ENCODE results near the gene FAM124B. TPM values are rescaled to one million over a fixed set of nuclear protein-coding genes. Genes with fewer than 3 reads are reported as not detected.

Gene FAM124B
- total RNA-seq, 4 donors from 2014 or later: 0.30 to 5.2 (median 1.1) TPM

DNA sequence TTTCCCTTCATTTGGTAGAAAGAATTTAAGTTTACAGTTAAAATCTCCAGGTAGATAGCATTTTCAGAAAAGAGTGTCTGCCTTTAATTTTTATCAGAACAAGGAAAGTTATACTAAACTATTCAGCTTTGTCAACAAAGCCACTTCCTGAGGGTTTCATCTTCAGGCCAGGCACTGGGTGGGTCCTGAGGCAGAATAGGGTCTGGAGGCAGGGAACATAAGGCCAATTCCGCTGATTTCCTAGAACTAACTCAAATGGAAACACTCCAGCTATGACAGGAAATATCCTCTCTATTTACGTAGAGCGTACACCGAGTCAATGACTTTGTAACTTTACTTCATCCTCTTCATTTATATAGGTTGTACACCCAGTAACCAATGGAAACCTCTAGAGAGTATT is 32.7 kb upstream of the FAM124B start:
- Histone ChIP-seq H3K36me3 (no peaks in the 10 kb centered on the region), H3K27ac (no peak overlapping the region), H3K9me3 (no peaks in the 10 kb centered on the region), H3K4me3 (no peak overlapping the region), H3K27me3 (no peaks in the 10 kb centered on the region), H3K4me1 (no peaks in the 10 kb centered on the region)
- DNase-seq (ENCODE audit: low spot score in 2 of 2): no peak
- WGBS: 76% methylated on average over 4 of the region's 4 CpGs
- no peak for TF ChIP-seq EP300 (IDR thresholded peaks at IDR 0.05)
- no peak for TF ChIP-seq POLR2AphosphoS5 (IDR thresholded peaks at IDR 0.05)
- no peak for TF ChIP-seq POLR2A (IDR thresholded peaks at IDR 0.05)
- TF ChIP-seq CTCF (IDR thresholded peaks at IDR 0.05): no peak

GRCh38 chr2:224433442-224433841 is 31.5 kb upstream of the FAM124B start:
- Histone ChIP-seq H3K36me3 (no peaks in the 10 kb centered on the region), H3K4me1 (no peaks in the 10 kb centered on the region), H3K27ac (no peak overlapping the region), H3K9me3 (no peaks in the 10 kb centered on the region), H3K4me3 (no peak overlapping the region), H3K27me3 (no peaks in the 10 kb centered on the region)
- DNase-seq (ENCODE audit: low spot score in 2 of 2): no peak
- WGBS: 41% methylated on average over 10 of the region's 10 CpGs
- TF ChIP-seq POLR2A (IDR thresholded peaks at IDR 0.05) (no peak), POLR2AphosphoS5 (IDR thresholded peaks at IDR 0.05) (no peak), EP300 (IDR thresholded peaks at IDR 0.05) (no peak), CTCF (IDR thresholded peaks at IDR 0.05) (no peak)

GRCh38 chr2:224432003-224432579 is 30.2 kb upstream of the FAM124B start:
- DNase-seq (ENCODE audit: low spot score in 2 of 2): no peak
- Histone ChIP-seq H3K4me1 (no peaks in the 10 kb centered on the region), H3K9me3 (no peaks in the 10 kb centered on the region), H3K36me3 (no peaks in the 10 kb centered on the region), H3K27ac (no peak overlapping the region), H3K4me3 (no peak overlapping the region), H3K27me3 (no peaks in the 10 kb centered on the region)
- TF ChIP-seq POLR2AphosphoS5 (IDR thresholded peaks at IDR 0.05): no peak
- no peak for TF ChIP-seq EP300 (IDR thresholded peaks at IDR 0.05)
- no peak for TF ChIP-seq CTCF (IDR thresholded peaks at IDR 0.05)
- TF ChIP-seq POLR2A (IDR thresholded peaks at IDR 0.05): no peak
- WGBS: 61% methylated on average over 6 of the region's 6 CpGs

DNA sequence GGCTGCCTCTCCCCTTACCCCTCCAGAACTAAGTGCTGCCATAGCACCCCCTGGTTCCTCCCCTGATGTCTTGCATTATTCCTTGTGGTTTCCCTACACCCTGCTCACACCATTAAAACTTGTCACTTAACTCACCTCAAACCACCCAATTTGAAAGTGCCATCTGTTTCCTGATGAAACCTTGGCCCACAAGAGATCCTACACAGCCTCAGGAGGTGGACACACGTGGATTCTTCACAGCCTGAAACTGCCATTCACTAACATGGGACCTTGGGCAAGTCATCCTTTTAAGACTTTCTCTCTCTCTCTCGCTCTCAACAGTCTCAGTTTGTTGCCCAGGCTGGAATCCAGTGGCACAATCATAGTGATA is 27.5 kb upstream of the FAM124B start:
- H3K4me1 ChIP-seq: no peaks in the 10 kb centered on the region
- TF ChIP-seq POLR2A (IDR thresholded peaks at IDR 0.05) (no peak), CTCF (IDR thresholded peaks at IDR 0.05) (no peak), EP300 (IDR thresholded peaks at IDR 0.05) (no peak)
- DNase-seq (ENCODE audit: low spot score in 2 of 2): no peak
- 78% methylated on average over 2 of the region's 2 CpGs for WGBS
- H3K36me3 ChIP-seq: no peaks in the 10 kb centered on the region
- no peaks in the 10 kb centered on the region for H3K27me3 ChIP-seq
- H3K27ac ChIP-seq: no peak overlapping the region
- no peak overlapping the region for H3K4me3 ChIP-seq
- no peaks in the 10 kb centered on the region for H3K9me3 ChIP-seq

GRCh38 chr2:224428787-224429440 is 27.0 kb upstream of the FAM124B start:
- no peak for TF ChIP-seq POLR2A (IDR thresholded peaks at IDR 0.05)
- no peak for TF ChIP-seq CTCF (IDR thresholded peaks at IDR 0.05)
- no peak for TF ChIP-seq EP300 (IDR thresholded peaks at IDR 0.05)
- TF ChIP-seq POLR2AphosphoS5 (IDR thresholded peaks at IDR 0.05): no peak
- Histone ChIP-seq H3K9me3 (no peaks in the 10 kb centered on the region), H3K4me1 (no peaks in the 10 kb centered on the region), H3K27ac (no peak overlapping the region), H3K36me3 (no peaks in the 10 kb centered on the region), H3K27me3 (no peaks in the 10 kb centered on the region), H3K4me3 (no peak overlapping the region)
- DNase-seq (ENCODE audit: low spot score in 2 of 2): no peak
- WGBS: 73% methylated on average over 1 of the region's 3 CpGs

Data from suprapubic skin (tissue), 4 donors.